GM13976 (cell line): Measurements from ENCODE around the gene TNS2.
"Not testable (repeated sequence)": the region's sequence is repeated elsewhere in the genome, so short reads cannot be mapped to it uniquely, and the experiment has no call there.

ENCODE experiments used
- DNase-seq: peaks from one replicate; pipeline ENCODE4 v3.0.0; 2012; ENCODE audit warnings: low spot score
- in situ Hi-C: fragments of 300-500 bp; cut with MboI; formaldehyde crosslinking; loops from one replicate; pipeline ENCODE4 v1.12.0; 2022; ENCODE audit warnings: low sequenced_read_pairs, mixed read lengths, inconsistent platforms; ENCODE audit not compliant: unreplicated experiment
- TF ChIP-seq, protein P1 (sequence below): IDR thresholded peaks from 2 replicates; pipeline ENCODE4 v1.5.1; 2012; ENCODE audit warnings: borderline replicate concordance, mild to moderate bottlenecking; ENCODE audit not compliant: insufficient read depth; ENCODE audit errors: extremely low read depth, missing control alignments, control extremely low read depth

Gene TNS2

DNA sequence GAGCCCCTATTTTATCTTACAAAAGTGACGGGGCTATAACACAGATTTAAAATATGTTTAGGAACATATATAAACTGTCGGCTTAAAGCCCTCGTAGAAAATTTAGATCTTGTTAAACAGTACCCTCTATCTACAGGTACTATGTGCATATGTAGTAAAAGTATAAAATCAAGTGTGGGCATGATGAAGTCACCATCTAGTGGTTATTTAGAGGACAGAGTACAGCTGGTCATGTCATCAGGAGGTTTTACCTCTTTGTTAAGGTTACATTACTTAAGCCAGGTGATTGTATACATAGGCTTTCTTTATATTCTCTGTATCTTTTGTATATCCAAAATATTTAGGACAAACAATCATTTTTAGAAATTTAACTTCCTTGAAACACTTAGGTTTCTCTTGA, 18.2 kb upstream of the TNS2 start:
- TF ChIP-seq, protein P1, sequence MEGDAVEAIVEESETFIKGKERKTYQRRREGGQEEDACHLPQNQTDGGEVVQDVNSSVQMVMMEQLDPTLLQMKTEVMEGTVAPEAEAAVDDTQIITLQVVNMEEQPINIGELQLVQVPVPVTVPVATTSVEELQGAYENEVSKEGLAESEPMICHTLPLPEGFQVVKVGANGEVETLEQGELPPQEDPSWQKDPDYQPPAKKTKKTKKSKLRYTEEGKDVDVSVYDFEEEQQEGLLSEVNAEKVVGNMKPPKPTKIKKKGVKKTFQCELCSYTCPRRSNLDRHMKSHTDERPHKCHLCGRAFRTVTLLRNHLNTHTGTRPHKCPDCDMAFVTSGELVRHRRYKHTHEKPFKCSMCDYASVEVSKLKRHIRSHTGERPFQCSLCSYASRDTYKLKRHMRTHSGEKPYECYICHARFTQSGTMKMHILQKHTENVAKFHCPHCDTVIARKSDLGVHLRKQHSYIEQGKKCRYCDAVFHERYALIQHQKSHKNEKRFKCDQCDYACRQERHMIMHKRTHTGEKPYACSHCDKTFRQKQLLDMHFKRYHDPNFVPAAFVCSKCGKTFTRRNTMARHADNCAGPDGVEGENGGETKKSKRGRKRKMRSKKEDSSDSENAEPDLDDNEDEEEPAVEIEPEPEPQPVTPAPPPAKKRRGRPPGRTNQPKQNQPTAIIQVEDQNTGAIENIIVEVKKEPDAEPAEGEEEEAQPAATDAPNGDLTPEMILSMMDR = no peak
- in situ Hi-C loops = no loop called here
- no peak for DNase-seq

DNA sequence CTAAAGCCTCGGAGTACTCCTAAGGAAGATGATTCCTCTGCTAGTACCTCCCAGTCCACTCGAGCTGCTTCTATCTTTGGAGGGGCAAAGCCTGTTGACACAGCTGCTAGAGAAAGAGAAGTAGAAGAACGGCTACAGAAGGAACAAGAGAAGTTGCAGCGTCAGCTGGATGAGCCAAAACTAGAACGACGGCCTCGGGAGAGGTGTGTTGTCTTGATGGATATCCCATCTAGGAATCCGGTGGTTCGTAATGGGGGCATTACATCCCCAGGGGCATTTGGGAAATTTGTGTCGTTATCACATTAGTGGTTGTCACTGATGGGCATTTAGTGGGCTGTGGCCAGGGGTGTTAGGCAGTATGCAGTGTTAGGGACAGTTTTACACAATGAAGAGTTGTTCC, 16.0 kb upstream of the TNS2 start:
- DNase-seq, in situ Hi-C loops: not testable (repeated sequence)

DNA sequence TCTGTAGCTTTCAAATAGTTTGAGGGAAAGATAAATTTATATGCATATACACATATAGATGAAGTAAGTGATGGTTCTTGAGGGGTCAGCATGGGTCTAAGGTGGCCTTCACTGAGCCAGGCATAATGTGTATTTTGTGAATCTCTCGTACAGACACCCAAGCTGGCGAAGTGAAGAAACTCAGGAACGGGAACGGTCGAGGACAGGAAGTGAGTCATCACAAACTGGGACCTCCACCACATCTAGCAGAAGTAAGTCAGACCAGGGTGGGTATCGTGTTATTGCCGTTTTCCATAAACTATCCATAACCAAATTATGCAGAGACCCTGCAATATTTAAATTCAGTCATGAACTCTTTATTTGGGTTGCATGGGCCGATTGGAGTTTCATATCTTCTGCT, 15.4 kb upstream of the TNS2 start:
- DNase-seq = no peak
- in situ Hi-C loops = no loop called here
- TF ChIP-seq, protein P1 = no peak

DNA sequence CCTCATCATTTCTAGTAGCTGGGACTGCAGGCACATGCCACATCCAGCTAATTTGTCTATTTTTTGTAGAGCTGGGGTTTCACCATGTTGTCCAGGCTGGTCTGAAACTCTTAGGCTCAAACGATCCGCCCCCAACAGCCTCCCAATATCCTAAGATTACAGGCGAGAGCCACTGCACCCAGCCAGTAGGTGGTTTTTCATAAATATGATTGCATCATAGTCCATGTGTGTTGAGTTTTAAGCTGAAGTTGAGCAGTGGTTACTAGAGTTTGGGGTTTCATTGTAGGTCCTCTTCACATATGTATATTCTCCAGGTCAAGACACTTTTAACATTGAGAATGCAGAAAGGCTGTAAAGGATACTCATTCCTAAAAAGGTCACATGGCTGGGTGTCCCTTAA, 13.1 kb upstream of the TNS2 start:
- in situ Hi-C loops = no loop called here
- DNase-seq = no peak
- TF ChIP-seq, protein P1 = no peak

DNA sequence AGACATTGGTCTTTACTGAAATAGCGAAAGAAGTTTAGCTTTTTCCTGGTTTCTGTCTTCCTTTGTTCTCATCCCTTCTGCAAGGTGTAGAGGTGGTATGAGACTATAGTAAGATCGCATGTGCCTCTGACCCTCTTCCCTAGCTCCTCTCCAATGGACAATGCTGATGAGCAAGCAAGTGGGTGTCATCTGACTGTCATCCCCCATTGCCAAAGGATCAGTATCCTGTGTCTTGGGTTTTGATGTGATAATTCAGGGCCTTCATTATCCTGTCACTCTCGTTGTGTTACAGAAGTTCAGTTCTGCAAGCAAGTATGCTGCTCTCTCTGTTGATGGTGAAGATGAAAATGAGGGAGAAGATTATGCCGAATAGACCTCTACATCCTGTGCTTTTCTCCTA, 10.0 kb upstream of the TNS2 start:
- in situ Hi-C loops = no loop called here
- TF ChIP-seq, protein P1 = no peak
- no peak for DNase-seq

DNA sequence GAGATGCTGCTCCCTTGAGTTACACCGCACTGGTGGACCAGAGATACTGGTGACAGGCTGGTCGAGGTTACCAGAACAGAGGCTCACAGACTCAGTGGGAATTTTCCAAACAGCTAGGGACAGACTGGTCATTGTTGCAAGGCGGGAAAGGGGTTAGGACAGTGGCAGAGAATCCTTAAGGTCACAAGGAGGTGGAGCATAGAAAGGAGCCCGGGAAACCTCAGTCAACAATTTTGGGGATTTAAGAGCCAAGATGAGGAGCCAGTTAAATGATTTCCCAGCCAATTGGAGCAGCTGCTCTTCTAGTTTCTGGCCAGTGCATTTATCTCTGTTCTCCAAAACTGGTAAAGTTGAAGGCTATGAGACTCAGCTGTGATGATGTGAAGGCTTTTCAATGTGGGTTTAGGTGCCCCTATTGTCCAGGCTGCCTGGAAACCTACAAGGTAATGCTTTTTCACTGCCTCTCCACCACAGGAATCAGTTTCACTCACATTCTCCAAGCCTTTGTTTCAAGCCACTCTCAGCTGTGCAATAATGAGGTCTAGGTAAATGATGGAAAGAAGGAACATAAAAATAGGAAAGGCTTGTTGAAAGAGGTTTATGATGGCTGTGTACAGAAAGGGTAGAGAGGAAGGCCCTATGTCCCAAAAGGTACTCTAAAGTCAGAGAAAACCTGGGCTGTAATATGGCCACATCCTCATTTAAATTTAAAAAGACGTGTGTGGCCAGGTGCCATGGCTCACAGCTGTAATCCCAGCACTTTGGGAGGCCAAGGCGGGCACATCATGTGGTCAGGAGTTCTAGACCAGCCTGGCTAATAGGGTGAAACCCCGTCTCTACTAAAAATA, 7.0 kb upstream of the TNS2 start:
- in situ Hi-C loops = no loop called here
- no peak for DNase-seq
- TF ChIP-seq, protein P1 = no peak

DNA sequence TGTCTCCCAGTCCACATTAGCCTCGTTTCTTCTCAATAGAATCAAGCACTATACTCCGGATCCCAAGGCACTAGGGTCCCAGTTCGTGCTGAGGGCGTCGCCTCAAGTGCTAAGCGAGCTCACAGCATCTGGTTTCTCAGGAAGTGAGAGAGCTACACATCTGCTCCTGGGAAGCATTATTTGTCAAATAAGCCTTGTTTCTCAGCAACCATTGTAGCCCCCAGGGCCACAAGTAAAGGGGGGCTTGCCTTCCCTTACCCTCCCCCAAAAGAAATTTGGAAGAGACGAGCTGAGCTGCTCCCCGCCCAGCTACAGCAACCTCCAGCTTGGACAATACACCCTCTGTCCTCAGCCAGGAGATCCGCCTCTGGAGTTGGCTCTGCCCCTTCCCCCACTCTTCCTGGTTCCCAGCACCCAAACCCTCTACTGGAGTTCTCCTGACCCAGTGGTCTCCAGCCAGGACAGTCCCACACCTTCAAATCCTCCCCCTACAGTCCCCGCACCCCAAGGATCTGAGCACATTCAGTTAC, 5.7 kb upstream of the TNS2 start:
- DNase-seq = no peak
- TF ChIP-seq, protein P1 = no peak
- in situ Hi-C loops = no loop called here
